ENCODE results near the gene SPACDR. TPM values are rescaled to one million over a fixed set of nuclear protein-coding genes. Genes with fewer than 3 reads are reported as not detected.

SPACDR gene
- total RNA-seq, 1 experiment from 2014 or later = not detected

- Histone ChIP-seq H2BK20ac (ENCODE audit: low read depth, low read length, poor library complexity, severe bottlenecking) (no peak overlapping the region), H3K18ac (ENCODE audit: insufficient read length, low read depth, low read length) (no peak overlapping the region), H3K23me2 (ENCODE audit: insufficient read length, low read depth, low read length, poor library complexity, severe bottlenecking) (no peaks in the 10 kb centered on the region), H3K14ac (ENCODE audit: insufficient read depth, low read length) (no peak overlapping the region), H3K27me3 (ENCODE audit: insufficient read depth, low read length) (no peaks in the 10 kb centered on the region), H2AFZ (ENCODE audit: low read length) (no peak overlapping the region), H3K4me2 (ENCODE audit: insufficient read depth, insufficient read length, low read length) (no peak overlapping the region), H3K4me1 (ENCODE audit: insufficient read depth, low read length) (no peaks in the 10 kb centered on the region), H4K5ac (ENCODE audit: insufficient read length, low read depth, low read length) (no peak overlapping the region), H3K79me1 (ENCODE audit: insufficient read depth, low read depth, low read length, poor library complexity, severe bottlenecking) (no peaks in the 10 kb centered on the region), H3K23ac (ENCODE audit: insufficient read length, low read depth, low read length) (no peak overlapping the region), H3K27ac (ENCODE audit: insufficient read length, low read depth, low read length) (no peak overlapping the region), H3T11ph (ENCODE audit: low read length) (no peak overlapping the region), H2BK15ac (ENCODE audit: low read depth, low read length) (no peak overlapping the region), H2BK5ac (ENCODE audit: insufficient read length, low read length) (no peak overlapping the region), H4K8ac (replicated peaks; ENCODE audit: insufficient read length, low read depth, low read length) (no peak overlapping the region), H4K20me1 (ENCODE audit: control insufficient read depth, insufficient read depth, insufficient read length) (no peaks in the 10 kb centered on the region), H3K56ac (ENCODE audit: insufficient read length, low read depth, low read length) (no peak overlapping the region), H4K91ac (ENCODE audit: insufficient read length, low read depth, low read length) (no peak overlapping the region), H3K9ac (ENCODE audit: extremely low read depth, insufficient read length, low read length) (no peak overlapping the region), H3K9me3 (ENCODE audit: control insufficient read depth, low read depth, low read length) (no peaks in the 10 kb centered on the region), H3K79me2 (ENCODE audit: insufficient read depth, low read length) (no peaks in the 10 kb centered on the region), H2BK120ac (ENCODE audit: low read depth, low read length, poor library complexity, severe bottlenecking) (no peak overlapping the region), H3K4ac (ENCODE audit: low read depth, low read length) (no peak overlapping the region), H2BK12ac (ENCODE audit: insufficient read length, low read depth, low read length) (no peak overlapping the region), H2AK5ac (ENCODE audit: insufficient read length, low read length) (no peak overlapping the region)
- WGBS (ENCODE audit: extremely low coverage, insufficient read length, low lambda C conversion rate) = no CpG with 5 or more reads among the region's 1 CpG
- TF ChIP-seq, protein P1, sequence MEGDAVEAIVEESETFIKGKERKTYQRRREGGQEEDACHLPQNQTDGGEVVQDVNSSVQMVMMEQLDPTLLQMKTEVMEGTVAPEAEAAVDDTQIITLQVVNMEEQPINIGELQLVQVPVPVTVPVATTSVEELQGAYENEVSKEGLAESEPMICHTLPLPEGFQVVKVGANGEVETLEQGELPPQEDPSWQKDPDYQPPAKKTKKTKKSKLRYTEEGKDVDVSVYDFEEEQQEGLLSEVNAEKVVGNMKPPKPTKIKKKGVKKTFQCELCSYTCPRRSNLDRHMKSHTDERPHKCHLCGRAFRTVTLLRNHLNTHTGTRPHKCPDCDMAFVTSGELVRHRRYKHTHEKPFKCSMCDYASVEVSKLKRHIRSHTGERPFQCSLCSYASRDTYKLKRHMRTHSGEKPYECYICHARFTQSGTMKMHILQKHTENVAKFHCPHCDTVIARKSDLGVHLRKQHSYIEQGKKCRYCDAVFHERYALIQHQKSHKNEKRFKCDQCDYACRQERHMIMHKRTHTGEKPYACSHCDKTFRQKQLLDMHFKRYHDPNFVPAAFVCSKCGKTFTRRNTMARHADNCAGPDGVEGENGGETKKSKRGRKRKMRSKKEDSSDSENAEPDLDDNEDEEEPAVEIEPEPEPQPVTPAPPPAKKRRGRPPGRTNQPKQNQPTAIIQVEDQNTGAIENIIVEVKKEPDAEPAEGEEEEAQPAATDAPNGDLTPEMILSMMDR (conservative IDR thresholded peaks at IDR 0.05) = no peak
- no peak for DNase-seq
- Mint-ChIP-seq H3K27ac (no peak overlapping the region), H3K4me1 (no peaks in the 10 kb centered on the region), H3K9me3 (no peaks in the 10 kb centered on the region), H3K27me3 (ENCODE audit: low read depth) (peaks cover 3% of the 10 kb centered on the region; the same call in 1 of the 2 replicates), H3K4me3 (no peak overlapping the region), H3K36me3 (ENCODE audit: insufficient read depth in 1 of 3, low read depth in 3 of 3) (no peaks in the 10 kb centered on the region)
Observed at GRCh38 chr7:100413889-100414288, 50.2 kb downstream of the SPACDR start.

All from H9 (cell line).